Omental fat pad (tissue), 4 donors: Measurements from ENCODE around the gene NKD1. TPM values are rescaled to one million over a fixed set of nuclear protein-coding genes. Genes with fewer than 3 reads are reported as not detected.

Experiments
- ATAC-seq: fragments of 150-250 bp; one replicate; pipeline ENCODE4 v1.9.1; 2016; ENCODE audit warnings: mild to moderate bottlenecking, moderate library complexity; ENCODE audit not compliant: low FRiP score
- DNase-seq: peaks from one replicate; pipeline ENCODE4 v3.0.0-alpha.2; 2019; ENCODE audit warnings: low spot score
- total RNA-seq, 4 donors: library from RNA; depleted of rRNA; stranded (reverse); fragments of >200 nt; gene quantifications; one replicate each; pipeline ENCODE4 v1.1.0, GENCODE V29; 2016
- TF ChIP-seq, protein P1 (sequence below), 3 donors: fragments of 450-650 bp; IDR thresholded peaks; one replicate each; pipeline ENCODE4 v1.5.1; 2016 to 2017; ENCODE audit warnings: antibody characterized with exemption in 3 of 3, mild to moderate bottlenecking in 3 of 3, moderate library complexity in 2 of 3

The NKD1 gene
- total RNA-seq, 4 donors from 2014 or later: 2.2 to 11.6 (median 3.1) TPM

DNA sequence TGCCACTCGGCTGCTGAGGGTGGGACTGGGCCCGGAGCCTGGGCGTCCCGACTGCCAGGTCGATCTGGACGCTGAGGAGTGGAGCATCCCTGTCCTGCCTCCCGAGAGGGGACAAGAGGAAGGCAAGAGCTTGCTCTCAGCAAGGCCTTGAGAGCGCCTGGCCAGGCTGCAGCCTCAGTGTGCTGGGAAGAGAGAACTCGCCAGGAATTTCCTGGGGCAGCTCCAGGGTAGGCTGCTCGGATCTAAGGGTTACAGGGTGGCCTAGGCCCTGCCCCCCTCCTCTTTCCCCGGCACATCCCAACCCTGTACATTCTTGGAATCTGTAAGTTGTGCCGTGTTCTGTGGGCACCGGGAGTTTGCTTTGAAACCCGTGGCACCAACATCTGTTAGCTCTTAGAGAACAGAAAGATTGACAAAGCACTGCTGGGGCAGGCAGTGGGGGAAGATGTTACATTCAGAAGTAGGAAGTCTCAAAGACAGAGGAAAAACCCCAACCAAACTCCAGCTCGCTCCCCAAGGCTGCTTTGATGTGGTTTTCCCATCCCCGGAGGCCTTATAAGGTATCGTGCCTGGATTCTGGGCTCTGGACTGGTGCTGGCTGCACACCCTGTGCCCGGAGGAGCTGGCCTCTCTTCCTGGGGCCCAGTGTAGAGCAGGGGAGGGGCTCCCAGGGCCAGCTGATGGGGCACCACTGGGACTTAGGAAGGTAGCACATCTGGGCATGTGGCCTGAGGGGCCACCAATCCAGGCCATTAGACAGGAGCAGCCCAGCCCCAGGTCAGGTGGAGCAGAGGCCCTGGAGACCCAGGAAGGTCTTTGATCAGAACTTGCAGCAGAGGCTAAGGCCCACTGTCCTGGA is 55.2 kb downstream of the NKD1 start:
- TF ChIP-seq, protein P1, sequence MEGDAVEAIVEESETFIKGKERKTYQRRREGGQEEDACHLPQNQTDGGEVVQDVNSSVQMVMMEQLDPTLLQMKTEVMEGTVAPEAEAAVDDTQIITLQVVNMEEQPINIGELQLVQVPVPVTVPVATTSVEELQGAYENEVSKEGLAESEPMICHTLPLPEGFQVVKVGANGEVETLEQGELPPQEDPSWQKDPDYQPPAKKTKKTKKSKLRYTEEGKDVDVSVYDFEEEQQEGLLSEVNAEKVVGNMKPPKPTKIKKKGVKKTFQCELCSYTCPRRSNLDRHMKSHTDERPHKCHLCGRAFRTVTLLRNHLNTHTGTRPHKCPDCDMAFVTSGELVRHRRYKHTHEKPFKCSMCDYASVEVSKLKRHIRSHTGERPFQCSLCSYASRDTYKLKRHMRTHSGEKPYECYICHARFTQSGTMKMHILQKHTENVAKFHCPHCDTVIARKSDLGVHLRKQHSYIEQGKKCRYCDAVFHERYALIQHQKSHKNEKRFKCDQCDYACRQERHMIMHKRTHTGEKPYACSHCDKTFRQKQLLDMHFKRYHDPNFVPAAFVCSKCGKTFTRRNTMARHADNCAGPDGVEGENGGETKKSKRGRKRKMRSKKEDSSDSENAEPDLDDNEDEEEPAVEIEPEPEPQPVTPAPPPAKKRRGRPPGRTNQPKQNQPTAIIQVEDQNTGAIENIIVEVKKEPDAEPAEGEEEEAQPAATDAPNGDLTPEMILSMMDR (IDR thresholded peaks at IDR 0.05): no peak
- DNase-seq (no peak), ATAC-seq (peak; percentile 37)

- TF ChIP-seq, protein P1 (IDR thresholded peaks at IDR 0.05): no peak
- ATAC-seq (no peak), DNase-seq (no peak)
Measured at GRCh38 chr16:50604065-50604418, 55.8 kb downstream of the NKD1 start.

DNA sequence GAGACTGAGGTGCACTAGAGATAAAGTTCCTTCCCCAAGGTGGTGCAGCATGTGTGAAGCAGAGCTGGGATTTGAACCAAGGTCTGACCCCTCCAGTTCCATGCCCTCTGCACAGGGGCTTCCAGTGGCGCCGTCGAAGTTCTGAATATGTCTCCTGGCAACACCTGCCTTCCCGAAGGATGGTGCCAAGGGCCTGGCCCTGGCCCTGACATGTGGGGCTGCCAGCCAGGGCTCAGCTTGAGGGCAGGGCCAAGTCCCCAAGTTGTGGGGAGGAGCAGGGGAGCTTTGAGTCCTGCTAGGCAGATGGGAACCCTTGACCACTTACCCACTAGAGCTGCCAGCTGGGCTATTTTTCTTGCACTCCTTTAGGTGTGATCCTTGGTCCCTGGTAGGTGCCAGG is 56.4 kb downstream of the NKD1 start:
- TF ChIP-seq, protein P1 (IDR thresholded peaks at IDR 0.05): no peak
- no peak for ATAC-seq
- DNase-seq: no peak

- ATAC-seq (no peak), DNase-seq (no peak)
- TF ChIP-seq, protein P1 (IDR thresholded peaks at IDR 0.05): no peak
Measured at GRCh38 chr16:50605733-50606430, 57.7 kb downstream of the NKD1 start.

GRCh38 chr16:50606431-50607050 is 58.3 kb downstream of the NKD1 start:
- no peak for DNase-seq

DNA sequence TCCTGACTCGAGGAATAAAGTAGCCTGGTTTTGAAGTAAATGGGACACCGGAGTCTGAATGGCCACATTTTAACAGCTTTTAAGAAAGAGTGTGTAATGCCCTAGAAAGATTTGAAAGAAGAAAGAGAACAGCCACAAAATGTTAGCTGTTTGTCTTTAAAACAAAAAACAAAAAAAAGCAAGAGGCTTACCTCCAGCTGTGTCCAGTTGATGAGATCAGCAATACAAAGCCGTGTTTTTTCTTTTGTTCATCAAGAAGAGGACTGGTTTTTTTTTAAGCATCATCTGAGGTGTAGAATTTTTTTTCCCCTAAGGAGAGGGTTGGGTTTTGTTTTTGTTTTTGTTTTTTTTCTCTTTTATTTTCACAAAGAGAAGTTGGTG is 58.8 kb downstream of the NKD1 start:
- TF ChIP-seq, protein P1 (IDR thresholded peaks at IDR 0.05): no peak
- no peak for ATAC-seq
- DNase-seq: no peak

More at GRCh38 chr16:50606431-50607050, 58.3 kb downstream of the NKD1 start:
- no peak for ATAC-seq
- TF ChIP-seq, protein P1 (IDR thresholded peaks at IDR 0.05): no peak
